T-helper 2 cell (primary cell): ENCODE data around the gene MAEL.
A peak's percentile ranks its signal among the peaks of the same experiment; 100 is the strongest.

ENCODE experiments used
- DNase-seq, 5 experiments: peaks; one replicate each; pipeline versions ENCODE4 v3.0.0 to v3.0.0-alpha.2; 2012 to 2022
- total RNA-seq, 2 donors: gene quantifications; one replicate each; lab custom pipeline; 2026; lab: John Stamatoyannopoulos, UW

Gene MAEL
- 0 to 0.94 reads per million in 2 donors for total RNA-seq

DNA sequence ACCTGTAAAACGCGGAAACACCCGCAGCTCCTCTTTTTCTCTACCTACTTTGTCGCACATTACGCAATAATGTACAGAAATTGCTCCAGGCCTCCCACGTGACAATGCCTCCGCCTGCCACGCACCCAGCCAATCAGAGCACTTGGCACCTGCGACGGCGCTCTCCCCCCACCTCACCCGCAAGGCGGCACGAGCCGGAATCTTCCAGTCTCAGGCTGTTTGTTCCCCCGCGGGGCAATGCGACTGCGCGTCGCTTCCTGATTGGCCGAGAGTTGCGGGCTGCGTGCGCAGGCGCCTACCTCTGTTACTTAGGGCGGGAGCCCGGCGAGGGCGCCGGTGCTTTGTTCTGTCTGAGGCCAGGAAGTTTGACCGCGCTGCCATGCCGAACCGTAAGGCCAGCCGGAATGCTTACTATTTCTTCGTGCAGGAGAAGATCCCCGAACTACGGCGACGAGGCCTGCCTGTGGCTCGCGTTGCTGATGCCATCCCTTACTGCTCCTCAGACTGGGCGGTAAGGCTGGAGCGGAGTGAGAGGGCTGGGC lies at the start of gene MAEL:
Gene MAEL, plus strand, starts transcription at position 307 of the 542 bp plus-strand sequence. Its CDS starts 73 bp downstream, at position 380.
- no peak for DNase-seq

DNA sequence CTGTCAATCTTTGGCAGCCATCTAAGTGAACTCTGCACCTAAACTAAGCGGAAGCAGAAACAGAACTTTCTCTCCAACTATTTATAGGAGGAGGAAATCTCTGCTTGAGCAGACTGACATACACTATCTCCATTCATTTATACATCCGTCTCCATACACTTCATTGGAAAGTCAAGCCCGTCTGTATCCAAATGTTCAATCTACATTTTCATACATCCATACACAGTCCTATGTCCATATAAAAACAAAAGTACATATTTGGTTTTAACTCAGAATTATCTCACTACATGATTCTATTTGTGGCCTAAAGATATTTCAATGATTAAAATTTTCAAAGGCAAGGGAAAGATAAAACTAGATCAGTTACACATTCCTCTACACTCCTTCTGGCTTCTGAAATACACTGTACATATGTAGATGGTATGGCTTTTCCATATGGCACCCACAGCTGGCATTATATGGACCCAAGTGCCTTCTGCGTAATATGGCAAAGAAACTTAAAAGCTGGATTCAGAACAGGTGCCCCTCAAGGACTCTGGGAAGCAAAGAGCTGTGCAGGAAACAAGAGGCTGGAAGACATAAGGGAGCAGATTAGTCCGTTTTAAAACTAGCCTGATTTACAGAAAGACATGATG lies 49.2 kb upstream of the MAEL start:
- no peak for DNase-seq

DNA sequence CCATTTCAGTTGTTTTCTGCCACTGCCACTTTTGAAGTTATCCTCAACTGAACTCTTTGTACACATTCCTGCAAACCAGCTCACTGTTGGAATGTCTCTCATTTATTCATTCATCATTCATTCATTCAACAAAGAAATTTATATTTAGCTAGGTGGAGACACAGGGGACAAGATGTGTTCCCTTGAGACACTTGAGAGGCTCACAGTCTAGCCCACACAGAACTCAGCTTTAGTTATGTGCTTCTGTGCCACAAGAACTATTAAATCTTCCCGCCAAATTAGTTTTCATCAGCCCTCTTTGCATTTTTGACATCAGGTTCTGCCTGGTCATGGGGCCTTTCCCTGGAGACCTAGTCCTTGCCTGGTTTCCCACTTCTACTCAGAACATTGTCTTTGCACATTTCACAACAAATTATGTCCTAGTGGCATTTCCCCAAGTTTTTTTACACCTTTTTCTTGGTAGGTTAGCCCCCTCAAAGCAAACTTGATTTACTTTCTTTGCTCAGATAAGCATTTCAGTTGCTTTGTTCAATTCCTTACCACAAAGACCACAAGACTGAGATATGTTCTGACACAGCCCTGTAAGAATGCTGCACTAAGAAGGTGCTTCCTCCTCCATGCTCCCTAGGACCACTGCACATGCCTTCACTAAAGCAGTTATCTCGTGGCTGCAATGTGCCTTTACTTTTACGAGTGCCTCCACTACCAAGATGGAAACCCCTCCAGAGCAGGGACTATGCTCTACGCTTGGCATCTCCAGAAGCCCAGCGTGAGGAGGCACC lies 44.7 kb upstream of the MAEL start:
- DNase-seq, result peak in 1 of 5 experiments; percentile 70

DNA sequence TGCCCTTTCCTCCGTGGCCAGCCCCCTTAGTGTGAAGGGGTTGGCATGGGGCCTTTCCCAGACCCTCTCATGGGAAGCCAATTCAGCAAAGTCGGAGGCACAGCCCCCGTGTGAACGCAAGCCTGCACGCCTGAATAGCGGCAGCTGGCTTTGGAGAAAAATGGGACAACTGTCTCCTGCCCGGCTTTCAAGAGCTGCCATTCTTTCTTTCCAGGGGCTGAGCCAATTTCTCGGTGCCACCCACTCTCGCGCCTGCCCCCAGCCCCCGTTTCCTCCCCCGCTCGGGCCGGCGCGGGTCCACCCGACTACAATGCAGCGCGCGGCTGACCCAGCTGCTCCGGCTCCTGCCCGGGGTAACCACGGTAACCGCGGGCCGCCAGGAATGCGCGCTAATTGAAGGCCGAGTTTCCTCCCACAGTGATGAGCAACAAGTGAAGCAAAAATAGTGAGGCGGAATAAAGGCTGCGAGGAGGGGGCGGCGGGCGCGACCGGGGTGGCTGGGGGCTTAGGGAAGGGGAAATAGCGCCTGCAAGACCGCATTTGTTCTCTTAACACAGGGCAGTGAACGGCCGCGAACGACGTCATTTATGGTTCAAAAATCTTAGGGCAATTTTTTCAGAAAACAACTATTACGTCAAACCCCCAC lies 41.6 kb upstream of the MAEL start:
- no peak for DNase-seq

DNA sequence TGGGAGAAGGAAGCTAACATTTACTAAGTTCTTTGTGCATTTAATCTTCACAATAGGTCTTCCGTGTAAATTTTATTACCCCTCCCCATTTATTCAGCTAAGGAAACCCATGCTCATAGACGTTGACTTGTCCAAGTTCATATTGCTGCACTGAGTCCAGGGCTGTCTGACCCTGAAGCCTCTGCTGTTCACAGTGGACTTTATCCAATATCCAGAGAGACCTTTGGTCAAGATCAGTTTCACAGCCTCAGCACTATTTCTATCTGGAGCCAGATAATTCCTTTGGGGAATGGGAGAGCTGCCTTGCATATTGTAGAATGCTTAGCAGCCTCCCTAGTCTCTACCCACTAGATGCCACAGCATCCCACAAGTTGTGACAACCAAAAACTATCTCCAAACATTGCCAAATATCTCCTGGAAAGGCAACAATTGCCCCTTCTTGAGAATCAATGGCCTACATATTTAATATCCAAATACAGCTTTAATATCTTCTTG lies 40.2 kb upstream of the MAEL start:
- no peak for DNase-seq

DNA sequence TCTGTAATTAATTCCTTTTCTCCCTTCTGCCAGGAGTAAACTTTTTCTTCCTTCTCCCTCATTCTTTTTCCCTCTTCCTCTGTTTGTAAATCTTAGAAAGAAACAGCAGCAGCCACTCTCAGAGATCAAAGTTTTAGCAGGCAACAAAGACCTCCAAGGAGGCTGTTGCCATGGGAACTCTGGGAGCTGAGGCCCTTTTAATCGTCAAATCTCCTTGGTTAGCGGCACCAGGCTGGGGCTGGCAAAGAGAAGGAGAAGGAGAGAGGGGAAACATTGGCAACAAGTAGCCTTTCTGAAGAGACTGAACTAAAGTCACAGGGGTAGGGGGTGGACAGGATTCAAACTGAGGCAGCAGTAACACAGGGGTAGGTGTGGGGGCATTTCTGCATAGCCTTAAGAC lies 38.9 kb upstream of the MAEL start:
- DNase-seq, result no peak

DNA sequence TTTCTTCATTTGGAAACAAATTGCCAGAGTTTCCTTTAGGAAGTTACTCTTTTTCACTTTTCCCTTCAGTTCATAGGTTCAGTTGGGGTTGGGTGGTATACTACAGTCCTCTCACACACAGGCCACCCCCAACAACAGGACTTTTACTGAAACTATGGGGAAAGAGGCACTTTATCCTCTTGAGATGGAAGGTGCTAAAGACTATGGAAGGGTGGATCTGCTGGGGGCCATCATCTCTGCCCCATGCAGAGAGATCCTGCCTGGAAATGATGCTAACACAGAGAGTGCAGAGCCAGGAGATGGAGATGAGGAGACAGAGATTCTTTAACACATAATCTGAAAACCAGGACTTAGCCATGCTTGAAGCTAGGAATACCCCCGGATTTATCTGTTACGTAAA lies 38.0 kb upstream of the MAEL start:
- no peak for DNase-seq

DNA sequence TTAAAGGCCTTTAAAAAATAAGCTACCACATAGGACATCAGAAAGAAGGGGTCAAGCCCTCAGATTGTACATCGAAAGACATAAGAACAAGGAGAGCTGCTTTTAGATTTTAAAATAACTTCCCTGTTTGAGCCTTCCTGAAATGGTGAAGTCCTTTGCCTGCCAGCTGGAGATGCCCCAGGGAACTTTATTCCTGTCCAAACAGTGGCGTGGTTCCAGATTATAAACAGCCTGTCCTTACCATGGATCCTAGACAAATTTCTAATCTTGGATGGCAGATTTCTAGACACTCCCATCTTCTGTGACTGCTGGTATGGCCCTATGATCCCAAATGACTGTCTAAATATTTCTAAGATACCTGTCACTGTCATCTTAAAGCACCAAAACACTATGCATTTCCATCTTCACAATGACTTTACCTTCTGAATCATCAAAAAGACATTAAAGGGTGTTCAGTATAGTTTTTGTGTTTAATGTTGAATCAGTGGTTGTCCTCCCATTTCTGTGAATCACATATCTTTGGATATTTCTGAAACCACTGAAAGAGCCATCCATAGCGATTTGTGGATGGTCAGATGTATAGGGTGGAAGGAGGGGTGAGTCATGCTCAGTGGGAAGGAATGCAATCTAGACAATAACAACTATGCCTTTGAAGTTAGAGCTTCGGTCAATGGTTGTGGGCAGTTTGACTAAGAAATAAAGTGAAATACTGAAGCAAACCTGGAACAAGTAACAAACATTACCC lies 36.9 kb upstream of the MAEL start:
- peak in 1 of 5 experiments; percentile 29 for DNase-seq

DNA sequence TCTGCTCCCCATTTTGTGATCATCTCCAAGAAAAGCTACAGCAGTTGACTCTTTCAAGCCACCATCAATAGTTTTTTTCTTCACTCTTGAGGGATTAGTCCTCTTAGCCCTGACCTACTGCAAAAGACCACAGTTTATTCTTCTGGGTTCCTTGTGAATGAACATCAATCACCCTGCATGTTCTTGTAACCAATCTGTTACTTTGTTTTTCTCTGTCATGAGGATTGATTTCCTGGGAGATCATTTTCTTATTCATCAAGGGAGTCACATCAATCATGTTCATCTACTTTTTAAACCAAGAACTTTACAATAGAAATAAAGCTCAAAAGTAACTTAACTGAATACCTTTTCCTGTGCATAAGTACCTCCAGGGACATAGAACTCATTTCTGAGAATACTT lies 35.6 kb upstream of the MAEL start:
- no peak for DNase-seq

DNA sequence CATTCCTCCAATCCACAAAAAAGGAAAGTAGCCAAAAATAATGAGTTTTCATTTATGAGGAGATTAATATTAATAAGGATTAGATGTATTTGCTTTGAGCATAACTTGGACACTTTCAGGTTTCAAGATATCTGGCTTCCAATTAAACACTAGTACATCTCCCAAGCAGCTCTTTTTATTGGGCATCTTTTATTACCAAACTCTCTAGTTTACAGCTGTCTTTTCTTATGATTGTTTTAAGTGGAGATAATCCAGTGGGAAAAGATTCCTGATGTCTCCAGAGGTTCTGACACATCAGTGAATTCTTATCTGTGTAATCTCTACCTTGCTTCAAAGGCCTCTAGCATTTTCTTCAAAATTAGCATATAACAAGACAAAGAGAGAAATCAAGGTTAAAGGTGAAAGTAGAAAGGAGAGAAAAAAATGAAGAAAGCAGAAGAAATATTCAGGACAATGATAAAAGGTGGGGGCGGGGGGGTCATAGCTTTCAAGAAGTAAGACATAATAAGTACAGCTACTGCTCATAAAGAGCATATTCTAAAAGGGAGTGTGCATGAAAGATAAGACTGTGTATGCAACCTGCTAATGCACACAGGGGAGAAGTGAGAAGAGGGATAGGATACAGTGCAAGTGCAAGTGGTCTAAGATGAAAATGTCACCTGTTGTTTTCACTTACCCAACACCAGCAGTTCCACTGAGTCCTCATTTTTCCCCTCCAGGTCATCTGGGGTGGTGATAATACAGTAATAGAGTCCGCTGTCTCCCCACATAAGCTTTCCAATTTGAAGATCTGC lies 32.8 kb upstream of the MAEL start:
- no peak for DNase-seq

DNA sequence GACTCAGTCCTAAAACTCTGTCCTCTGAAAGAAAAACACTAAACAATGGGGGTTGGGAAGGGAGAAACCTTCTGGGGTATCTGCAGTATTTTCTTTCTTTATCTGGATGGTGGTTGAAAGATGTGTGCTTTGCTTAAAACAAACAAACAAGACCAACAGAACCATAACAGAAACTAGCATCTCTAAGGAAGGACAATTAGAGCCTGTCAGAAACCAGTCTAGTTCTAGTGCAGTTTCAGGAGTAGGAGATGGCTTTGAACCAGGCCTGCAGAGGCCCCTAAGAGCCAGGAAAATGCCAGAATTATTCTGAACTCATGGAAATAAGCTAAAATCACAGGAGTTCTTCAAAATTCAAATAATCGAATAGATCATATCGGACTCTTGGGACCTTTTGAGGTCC lies 32.2 kb upstream of the MAEL start:
- no peak for DNase-seq

DNA sequence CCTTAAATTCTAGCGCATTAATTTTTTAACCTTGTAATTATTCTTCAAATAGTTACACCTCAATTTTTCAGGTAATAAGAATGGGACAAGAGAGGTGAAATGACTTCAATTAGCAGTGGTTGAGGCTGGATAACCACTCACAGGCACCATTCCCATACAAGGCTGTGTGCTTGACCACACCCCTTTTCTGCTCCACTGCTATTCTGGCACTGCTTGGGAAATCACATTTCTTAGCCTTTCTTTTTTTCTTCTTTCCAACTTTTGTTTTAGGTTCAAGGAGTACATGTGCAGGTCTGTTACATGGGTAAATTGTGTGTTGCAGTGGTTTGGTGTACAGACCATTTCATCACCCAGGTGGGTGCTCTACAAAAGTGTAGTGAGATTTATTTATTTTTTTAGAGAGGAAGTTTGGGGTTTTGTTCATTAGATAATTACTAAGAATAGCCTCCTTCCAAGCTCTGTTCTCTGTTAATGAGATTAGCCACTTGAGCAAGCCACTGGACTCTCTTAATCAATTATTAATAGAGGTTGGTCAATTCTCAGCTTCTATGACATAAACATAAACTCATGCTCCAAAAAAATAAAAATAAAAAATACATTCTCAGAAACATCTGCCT lies 28.1 kb upstream of the MAEL start:
- no peak for DNase-seq

DNA sequence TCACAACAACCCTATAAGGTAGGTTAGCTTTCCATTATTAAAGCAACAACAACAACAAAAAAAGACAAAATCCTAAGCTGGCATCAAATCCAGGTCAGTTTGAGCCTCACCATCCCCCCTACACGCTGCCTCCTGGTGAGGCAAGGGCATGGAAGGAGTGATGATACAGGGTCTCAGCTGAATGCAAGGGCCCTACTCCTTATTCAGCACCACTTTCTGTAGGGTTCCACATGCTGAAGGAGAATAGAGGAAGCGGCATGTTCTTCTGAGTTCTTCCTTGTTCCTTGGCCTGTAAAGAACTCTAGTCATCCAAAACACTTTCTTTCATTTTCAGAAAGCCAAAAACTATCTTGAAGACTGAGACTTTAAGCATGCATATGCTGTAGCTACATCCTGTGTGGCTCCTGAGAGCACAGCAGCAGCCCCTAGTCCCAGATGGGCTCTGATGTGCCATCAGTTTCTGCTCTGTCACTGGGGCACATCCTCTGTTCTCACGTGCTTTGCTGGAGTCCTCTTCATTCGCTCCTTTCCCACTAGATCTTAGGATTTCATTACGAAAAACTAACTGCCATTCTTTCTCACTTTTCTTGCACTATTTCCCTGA lies 19.9 kb upstream of the MAEL start:
- DNase-seq, result peak in 1 of 5 experiments; percentile 33

DNA sequence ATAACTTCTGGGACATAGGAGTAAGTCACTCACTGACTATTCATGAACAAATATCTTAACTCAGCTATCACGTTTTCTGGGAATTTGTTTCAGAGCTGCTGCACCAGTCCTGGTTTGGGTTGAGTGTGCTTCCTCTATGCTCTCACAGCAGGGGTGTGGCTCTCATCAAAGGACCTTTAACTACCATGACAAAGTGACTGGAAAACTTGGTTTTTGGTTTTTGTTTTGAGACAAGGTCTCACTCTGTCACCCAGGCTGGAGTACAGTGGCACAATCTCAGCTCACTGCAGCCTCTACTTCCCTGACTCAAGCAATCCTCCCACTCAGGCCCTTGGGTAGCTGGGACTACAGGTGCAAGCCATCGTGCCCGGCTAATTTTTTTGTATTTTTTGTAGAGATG lies 17.8 kb upstream of the MAEL start:
- no peak for DNase-seq

DNA sequence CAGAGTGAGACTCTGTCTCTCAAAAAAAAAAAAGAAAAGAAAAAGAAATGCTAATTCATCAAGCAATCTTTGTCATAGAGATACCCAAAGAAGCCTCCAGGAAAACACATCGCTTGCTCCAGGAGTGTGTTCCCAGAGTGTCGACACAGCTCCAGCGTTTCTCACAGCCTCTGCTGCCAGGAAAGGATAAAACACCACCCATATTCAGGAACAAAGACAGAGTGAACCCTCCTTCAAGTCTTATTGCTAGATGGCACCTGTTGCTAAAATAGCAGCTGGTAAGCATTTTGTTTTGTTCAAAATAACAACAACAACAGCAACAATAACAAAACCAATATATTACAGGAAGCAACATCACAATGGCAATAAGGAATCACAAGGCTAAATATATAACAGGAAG lies 16.9 kb upstream of the MAEL start:
- no peak for DNase-seq

DNA sequence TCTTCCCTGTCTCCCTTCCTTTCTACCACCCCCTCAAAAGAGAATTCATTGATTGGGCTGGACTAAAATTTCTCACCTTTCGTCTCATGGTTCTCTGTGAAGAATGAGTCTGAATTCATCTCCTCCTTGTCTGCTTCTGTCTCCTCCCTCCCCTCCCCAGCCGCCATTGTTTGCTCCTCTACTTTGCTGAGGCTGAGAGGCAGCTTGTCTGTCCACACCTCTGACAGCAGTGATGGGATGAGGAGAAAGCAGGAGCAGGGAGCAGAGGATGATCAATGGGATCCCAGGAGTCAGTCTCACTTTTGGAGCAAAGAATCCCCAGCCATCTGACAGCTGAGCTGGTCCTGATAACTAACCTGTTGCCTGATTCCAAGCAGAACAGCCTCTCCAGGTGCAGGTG lies 16.3 kb upstream of the MAEL start:
- no peak for DNase-seq

DNA sequence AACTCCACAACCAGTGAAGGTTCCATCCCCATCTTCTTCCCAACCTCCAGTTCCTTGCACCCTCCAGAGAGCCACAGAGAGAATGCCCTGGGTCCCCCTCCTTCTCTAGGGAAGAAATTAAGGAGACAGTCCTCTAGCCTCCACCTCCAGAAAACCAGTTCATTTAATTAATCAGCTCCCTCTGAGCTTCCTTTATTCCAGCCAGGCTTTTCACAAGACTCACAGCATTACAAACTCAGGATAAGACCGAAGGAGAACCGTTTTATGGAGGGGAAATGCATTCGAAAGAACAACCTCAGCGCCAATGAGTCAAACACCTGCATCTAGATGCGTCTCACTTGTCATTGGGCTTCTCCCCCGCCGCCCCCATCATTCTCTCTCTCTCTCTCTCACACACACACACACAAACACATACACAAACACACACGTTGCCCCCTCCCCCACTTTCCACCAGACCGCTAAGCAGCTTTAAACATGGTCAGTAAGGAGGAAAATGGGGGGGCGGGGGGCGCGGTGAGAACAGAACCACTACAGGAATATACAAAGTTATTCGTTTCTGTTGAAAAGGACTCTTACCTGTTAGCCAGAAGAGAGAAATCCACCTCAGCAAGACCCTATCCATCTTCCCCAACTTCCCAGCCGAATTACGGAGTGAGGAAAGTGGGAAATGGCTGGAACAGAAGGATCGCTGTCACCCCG lies 14.3 kb upstream of the MAEL start:
- DNase-seq, result peak in 2 of 5 experiments; percentile 38 to 63

DNA sequence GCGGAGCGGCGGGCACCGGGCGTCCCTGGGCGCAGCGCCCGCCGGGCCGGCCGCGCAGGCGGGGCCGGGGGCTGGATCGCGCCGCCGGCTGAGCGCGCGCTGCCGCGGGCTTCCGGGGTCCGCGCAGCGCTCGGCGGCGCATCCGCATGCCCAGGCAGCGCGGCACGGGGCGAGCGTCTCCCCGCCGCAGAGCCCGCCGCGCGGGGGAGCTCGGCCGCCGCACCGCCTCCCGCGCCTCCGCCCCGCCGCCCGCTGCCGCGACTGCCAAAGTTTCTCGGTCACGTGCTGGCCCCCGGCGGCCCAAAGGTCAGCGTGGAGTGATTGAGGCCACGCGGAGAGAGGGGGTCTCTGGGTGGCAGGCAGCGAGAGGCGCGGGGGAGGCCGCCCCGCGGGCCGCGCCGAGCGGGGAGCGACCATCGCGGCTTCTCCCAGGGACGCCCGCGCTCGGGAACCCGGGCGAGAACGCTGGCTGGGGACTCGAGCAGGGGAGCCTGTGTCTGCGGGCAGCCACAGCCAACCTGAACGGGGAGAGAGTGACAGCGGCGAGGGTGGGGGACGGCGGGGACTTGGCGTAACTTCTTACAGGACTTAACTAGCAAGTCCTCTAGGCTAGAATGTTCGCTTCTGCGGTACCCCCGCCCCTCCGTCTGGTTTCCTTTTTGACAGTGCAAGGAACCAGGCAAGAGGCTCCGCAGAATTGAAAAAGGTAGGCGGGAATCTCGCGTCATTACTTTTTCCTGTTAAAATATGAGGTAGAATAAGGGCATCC lies 13.5 kb upstream of the MAEL start, which contains the start of gene ILDR2:
Gene ILDR2, minus strand, starts transcription at position 180 of the 769 bp plus-strand sequence. CDS start 272 bp downstream, outside the sequence.
- DNase-seq, result peak in 4 of 5 experiments; percentile 20 to 69 (median 50)

DNA sequence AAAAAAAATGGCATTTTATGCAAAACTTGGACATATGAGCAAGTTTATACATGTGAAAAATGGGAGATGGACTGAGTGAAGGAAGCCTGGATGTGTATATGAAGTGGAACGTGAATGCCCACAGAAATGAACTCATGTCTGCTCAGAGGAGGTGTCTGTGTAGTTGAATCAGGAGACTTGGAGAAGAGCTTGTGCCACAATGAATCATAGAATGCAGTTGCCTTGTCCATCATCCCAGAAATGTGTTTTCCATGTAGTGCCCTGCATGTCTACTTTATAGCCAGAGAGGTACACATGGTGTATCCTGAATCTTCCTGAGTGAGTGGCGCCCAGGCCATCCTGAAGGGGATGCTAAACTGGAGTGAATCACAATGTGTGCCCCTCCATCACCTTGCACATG lies 11.1 kb upstream of the MAEL start:
- DNase-seq, result no peak
